PFSK-1 (cell line): ENCODE measurements around the gene KLHL36. TPM values are rescaled to one million over a fixed set of nuclear protein-coding genes. Genes with fewer than 3 reads are reported as not detected.

Experiments
- FOXP2 ChIP-seq: optimal IDR thresholded peaks from 2 replicates; pipeline ENCODE3; 2011; ENCODE audit warnings: borderline replicate concordance, control low read depth, inconsistent platforms; ENCODE audit not compliant: insufficient read depth; ENCODE audit errors: extremely low read length, extremely low read depth
- POLR2AphosphoS5 ChIP-seq: IDR thresholded peaks from 2 replicates; pipeline ENCODE4 v1.6.1; 2012; ENCODE audit warnings: low read depth, mild to moderate bottlenecking, control low read depth, low read length, moderate library complexity
- SIN3A ChIP-seq: IDR thresholded peaks from 2 replicates; pipeline ENCODE4 v1.6.1; 2012; ENCODE audit warnings: mild to moderate bottlenecking, low read length, moderate library complexity, borderline replicate concordance; ENCODE audit not compliant: insufficient read depth
- TAF1 ChIP-seq: IDR thresholded peaks from 2 replicates; pipeline ENCODE4 v1.6.1; 2012; ENCODE audit warnings: low read length, control low read depth, borderline replicate concordance; ENCODE audit not compliant: insufficient read depth
- polyA plus RNA-seq: library from polyadenylated mRNA; unstranded; fragments of >200 nt; gene quantifications from one replicate; pipeline ENCODE4 v1.2.1, GENCODE V29; 2012; ENCODE audit warnings: low read depth, missing spikeins; ENCODE audit not compliant: insufficient read length
- TF ChIP-seq, protein P1 (sequence below), 2 experiments: IDR thresholded peaks; 2 replicates each; pipeline versions ENCODE4 v1.6.1 to v1.8.0; 2011 to 2012; ENCODE audit warnings: low read depth in 2 of 2, low read length in 2 of 2, control low read depth in 1 of 2, inconsistent platforms in 1 of 2, mild to moderate bottlenecking in 1 of 2, moderate library complexity in 1 of 2; ENCODE audit not compliant: insufficient read depth in 1 of 2

KLHL36 gene
- polyA plus RNA-seq, result 19.2 TPM

DNA sequence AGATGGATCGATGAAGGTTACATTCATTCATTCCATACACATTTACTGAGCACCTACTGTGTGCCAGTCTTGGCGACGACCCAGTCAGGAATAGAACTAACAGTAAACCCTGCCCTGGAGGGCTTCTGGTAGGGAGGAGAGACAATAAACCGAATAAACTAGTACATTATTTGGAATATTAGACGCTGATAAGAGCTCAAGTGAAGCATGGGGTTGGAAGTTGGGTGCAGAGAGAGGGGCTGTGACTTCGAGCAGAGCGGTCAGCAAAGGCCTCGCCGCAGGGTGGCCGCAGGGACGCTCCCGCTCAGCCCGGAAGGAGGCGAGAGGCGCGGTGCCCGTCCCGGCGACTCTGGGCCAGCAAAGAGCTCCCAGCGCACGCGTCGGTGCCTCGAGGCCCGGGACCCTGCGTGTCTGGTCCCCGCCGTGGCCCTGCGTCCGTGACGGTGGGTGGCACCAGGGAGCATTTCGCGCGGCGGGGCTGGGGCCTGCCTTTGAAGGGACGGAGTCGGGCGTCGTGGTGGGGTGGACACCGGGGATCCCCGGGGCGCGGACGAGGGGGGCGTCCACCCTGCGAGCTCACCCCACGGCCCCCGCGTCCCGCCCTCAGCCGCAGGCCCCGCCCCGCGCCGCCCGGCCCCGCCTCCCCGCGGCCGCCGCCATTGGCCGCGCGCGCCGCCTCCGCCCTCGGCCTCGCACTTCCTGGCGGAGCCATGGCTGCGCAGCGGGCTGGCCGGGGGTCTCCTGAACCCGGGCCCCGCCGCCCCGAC lies at the start of gene KLHL36:
Gene KLHL36, plus strand, starts transcription at position 684 of the 767 bp plus-strand sequence. CDS start 2,357 bp downstream, outside the sequence.
- 0 out of 2 replicates have a peak, but pooled peaks have one; percentile 40 for TF ChIP-seq TAF1
- TF ChIP-seq POLR2AphosphoS5, result no peak

DNA sequence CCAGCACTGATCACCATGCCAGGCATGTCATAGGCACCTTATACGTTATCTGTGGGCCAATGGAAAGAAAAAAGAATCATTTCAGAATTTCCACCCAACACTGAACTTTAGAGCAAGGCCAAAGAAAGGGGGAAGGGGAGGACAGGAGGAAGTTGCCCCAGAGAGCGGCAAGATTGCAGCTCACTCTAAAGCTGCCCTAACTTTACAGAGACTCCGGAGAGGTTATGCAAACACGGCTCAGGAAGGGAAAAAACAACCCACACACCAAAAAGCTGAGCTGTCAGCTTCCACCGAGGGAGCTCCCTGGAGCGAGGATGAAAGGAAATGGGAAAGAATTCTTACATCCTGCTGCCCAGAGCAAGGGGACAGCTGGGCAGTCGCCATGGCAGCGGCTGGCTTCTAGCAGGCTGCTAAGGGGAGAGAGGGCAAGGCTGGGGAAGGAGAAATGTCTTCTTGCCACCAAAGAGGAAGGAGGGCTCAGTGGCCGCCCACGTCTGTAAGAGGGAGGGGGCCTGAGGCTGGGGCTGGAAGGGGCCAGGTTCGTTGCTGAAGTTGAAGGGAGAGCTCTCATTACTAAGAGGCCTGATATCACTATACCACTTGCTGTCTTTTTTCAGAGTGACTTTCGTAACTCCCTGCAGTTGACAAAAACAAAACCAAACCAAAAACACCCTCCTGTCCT lies 48.6 kb upstream of the KLHL36 start:
- TF ChIP-seq, protein P1, sequence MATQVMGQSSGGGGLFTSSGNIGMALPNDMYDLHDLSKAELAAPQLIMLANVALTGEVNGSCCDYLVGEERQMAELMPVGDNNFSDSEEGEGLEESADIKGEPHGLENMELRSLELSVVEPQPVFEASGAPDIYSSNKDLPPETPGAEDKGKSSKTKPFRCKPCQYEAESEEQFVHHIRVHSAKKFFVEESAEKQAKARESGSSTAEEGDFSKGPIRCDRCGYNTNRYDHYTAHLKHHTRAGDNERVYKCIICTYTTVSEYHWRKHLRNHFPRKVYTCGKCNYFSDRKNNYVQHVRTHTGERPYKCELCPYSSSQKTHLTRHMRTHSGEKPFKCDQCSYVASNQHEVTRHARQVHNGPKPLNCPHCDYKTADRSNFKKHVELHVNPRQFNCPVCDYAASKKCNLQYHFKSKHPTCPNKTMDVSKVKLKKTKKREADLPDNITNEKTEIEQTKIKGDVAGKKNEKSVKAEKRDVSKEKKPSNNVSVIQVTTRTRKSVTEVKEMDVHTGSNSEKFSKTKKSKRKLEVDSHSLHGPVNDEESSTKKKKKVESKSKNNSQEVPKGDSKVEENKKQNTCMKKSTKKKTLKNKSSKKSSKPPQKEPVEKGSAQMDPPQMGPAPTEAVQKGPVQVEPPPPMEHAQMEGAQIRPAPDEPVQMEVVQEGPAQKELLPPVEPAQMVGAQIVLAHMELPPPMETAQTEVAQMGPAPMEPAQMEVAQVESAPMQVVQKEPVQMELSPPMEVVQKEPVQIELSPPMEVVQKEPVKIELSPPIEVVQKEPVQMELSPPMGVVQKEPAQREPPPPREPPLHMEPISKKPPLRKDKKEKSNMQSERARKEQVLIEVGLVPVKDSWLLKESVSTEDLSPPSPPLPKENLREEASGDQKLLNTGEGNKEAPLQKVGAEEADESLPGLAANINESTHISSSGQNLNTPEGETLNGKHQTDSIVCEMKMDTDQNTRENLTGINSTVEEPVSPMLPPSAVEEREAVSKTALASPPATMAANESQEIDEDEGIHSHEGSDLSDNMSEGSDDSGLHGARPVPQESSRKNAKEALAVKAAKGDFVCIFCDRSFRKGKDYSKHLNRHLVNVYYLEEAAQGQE (IDR thresholded peaks at IDR 0.05; ENCODE audit: insufficient read depth in 1 of 2, low read depth in 2 of 2, low read length in 2 of 2), result 0 out of 4 replicates have a peak, but pooled peaks of 1 of the 2 experiments have one; percentile 27
- no peak for TF ChIP-seq FOXP2
- TF ChIP-seq SIN3A, result peak; percentile 87; the same call in 1 of the 2 replicates

DNA sequence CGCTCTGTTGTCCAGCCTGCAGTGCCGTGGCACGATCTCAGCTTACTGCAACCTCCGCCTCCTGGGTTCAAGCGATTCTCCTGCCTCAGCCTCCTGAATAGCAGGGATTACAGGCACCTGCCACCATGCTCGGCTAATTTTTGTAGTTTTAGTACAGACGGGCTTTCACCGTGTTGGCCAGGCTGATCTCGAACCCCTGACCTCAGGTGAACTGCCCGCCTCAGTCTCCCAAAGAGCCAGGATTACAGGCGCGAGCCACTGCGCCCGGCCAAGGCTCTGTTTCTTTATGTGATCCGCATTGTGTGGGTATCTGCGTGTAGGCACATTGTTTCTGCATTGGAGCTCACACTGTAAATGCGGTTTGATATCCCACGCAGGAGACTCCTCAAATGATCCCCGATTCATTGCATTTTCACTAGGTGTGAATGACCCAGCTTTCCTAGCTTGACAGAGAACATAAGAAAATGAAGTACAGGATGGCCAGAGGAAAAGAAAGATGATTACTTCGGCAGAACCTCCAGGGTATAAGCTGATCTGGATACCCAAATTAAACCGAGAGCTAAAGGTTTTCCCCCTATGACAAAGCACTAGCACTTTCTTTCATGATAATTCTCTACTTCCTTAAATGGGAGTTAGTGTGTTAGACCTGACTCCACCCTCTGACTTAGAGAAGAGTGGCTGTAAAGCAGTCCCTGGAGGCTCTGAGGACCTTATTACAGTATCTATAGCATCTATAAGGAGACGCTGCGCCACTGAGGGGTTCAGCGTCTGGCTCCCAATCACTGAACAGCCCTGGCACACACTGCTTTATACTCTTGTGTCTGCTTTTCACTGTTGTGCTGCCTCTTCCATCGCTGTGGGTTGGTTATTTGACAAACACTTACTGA lies 47.7 kb upstream of the KLHL36 start:
- no peak for TF ChIP-seq TAF1
- TF ChIP-seq POLR2AphosphoS5, result no peak

- TF ChIP-seq TAF1 (peak; percentile 38; the same call in 1 of the 2 replicates), SIN3A (peak; percentile 40; the same call in 1 of the 2 replicates), POLR2AphosphoS5 (no peak), FOXP2 (peak; percentile 44)
- TF ChIP-seq, protein P1 (IDR thresholded peaks at IDR 0.05; ENCODE audit: insufficient read depth in 1 of 2, low read depth in 2 of 2, low read length in 2 of 2), result no peak
Observed at GRCh38 chr16:84603140-84603816, 45.0 kb upstream of the KLHL36 start.

DNA sequence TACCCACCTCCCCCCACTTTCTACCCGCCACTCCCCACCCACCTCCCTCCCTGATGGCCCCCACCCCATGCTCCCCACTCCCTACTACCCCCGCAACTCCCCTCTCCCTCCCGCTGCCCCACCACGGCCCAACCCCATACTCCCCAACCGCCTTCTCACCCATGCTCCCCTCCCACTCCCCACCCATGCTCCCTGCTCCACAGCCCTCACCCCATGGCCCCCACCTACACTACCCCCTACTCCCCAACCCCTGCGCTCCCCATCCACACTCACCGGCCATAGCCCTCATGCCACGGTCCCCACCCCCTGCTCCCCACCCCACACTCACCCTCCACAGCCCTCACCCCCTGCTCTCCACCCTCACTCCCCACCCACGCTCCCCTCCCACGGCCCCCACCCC lies 44.4 kb upstream of the KLHL36 start:
- no peak for TF ChIP-seq SIN3A

GRCh38 chr16:84604477-84605013 lies 43.8 kb upstream of the KLHL36 start:
- TF ChIP-seq TAF1, result no peak
- TF ChIP-seq FOXP2, result no peak
- TF ChIP-seq, protein P1 (IDR thresholded peaks at IDR 0.05; ENCODE audit: insufficient read depth in 1 of 2, low read depth in 2 of 2, low read length in 2 of 2), result no peak
